ENCODE measurements around the gene GSS.

GSS gene

DNA sequence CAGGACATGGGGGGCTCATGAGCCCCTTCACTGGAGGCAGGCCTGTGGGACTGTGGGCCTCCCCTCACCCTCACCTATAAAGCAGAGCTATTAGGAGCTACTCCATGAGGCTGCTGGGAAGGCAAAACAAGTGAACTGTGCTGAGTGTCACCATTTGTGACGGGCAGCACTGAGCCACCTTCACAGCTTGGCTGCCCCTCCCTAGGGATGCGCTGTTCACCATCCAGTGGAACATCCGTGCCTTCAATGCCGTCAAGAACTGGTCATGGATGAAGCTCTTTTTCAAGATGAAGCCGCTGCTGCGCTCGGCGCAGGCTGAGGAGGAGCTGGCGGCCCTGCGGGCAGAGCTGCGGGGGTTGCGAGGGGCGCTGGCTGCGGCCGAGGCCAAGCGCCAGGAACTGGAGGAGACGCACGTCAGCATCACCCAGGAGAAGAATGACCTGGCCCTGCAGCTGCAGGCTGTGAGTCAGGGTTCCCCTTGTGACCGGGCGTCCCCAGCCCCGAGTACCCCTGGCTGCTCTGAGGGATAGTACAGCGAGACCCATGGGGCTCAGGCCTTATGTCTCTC is 38.4 kb upstream of the GSS start:
- no peak overlapping the region for H3K4me3 ChIP-seq (ENCODE audit: low read depth, low read length)
- H3K4me2 ChIP-seq (ENCODE audit: low read length), result no peak overlapping the region
- H3K9me3 ChIP-seq (ENCODE audit: control insufficient read depth, low read length), result no peaks in the 10 kb centered on the region
- H3K27ac ChIP-seq, result no peak overlapping the region
- TF ChIP-seq CTCF (IDR thresholded peaks at IDR 0.05), result no peak
- H3K4me1 ChIP-seq, result no peaks in the 10 kb centered on the region
- H3K27me3 ChIP-seq (ENCODE audit: control insufficient read depth, insufficient read depth, low read length), result no peaks in the 10 kb centered on the region
- H3K9ac ChIP-seq, result no peak overlapping the region
- H2AFZ ChIP-seq, result no peak overlapping the region
- H3K36me3 ChIP-seq (ENCODE audit: control insufficient read depth, insufficient read depth, low read length), result no peaks in the 10 kb centered on the region
- no peaks in the 10 kb centered on the region for H3K79me2 ChIP-seq

GRCh38 chr20:34992751-34993417 is 37.3 kb upstream of the GSS start:
- H3K4me2 ChIP-seq (ENCODE audit: low read length), result no peak overlapping the region
- no peak for TF ChIP-seq CTCF (IDR thresholded peaks at IDR 0.05)
- no peaks in the 10 kb centered on the region for H3K36me3 ChIP-seq (ENCODE audit: control insufficient read depth, insufficient read depth, low read length)
- H3K4me1 ChIP-seq, result no peaks in the 10 kb centered on the region
- H3K9me3 ChIP-seq (ENCODE audit: control insufficient read depth, low read length), result no peaks in the 10 kb centered on the region
- H3K27me3 ChIP-seq (ENCODE audit: control insufficient read depth, insufficient read depth, low read length), result no peaks in the 10 kb centered on the region
- no peak overlapping the region for H3K4me3 ChIP-seq (ENCODE audit: low read depth, low read length)
- no peak overlapping the region for H3K9ac ChIP-seq
- no peak overlapping the region for H2AFZ ChIP-seq
- no peaks in the 10 kb centered on the region for H3K79me2 ChIP-seq
- no peak overlapping the region for H3K27ac ChIP-seq

GRCh38 chr20:34990661-34991214 is 35.1 kb upstream of the GSS start:
- Histone ChIP-seq H3K79me2 (no peaks in the 10 kb centered on the region), H2AFZ (no peak overlapping the region), H3K9me3 (ENCODE audit: control insufficient read depth, low read length) (no peaks in the 10 kb centered on the region), H3K27ac (no peak overlapping the region), H3K27me3 (ENCODE audit: control insufficient read depth, insufficient read depth, low read length) (no peaks in the 10 kb centered on the region), H3K4me3 (ENCODE audit: low read depth, low read length) (no peak overlapping the region), H3K36me3 (ENCODE audit: control insufficient read depth, insufficient read depth, low read length) (no peaks in the 10 kb centered on the region), H3K4me1 (no peaks in the 10 kb centered on the region), H3K4me2 (ENCODE audit: low read length) (no peak overlapping the region), H3K9ac (no peak overlapping the region)
- TF ChIP-seq CTCF (IDR thresholded peaks at IDR 0.05), result no peak

DNA sequence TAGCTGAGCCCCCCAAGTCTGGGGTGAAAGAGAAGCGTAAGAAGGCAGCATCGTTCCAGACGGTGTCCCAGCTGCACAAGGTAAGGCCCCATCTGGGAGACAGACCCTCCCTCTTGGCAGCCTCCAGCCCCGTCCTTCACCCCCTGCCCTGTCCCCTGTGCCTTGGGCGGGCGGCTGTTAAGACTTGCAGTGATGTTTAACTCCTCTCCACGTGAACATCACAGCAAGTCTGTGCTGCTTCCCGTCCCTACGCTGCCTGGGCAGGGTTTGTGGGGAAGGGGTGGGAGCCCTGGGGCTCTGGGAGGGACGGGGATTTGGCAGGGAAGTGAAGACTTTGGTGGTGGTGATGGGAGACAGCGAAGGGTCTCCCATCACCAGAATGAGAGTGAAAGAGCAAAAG is 34.6 kb upstream of the GSS start:
- no peak for TF ChIP-seq CTCF (IDR thresholded peaks at IDR 0.05)
- no peaks in the 10 kb centered on the region for H3K9me3 ChIP-seq (ENCODE audit: control insufficient read depth, low read length)
- H3K4me2 ChIP-seq (ENCODE audit: low read length), result no peak overlapping the region
- H3K27ac ChIP-seq, result no peak overlapping the region
- no peaks in the 10 kb centered on the region for H3K36me3 ChIP-seq (ENCODE audit: control insufficient read depth, insufficient read depth, low read length)
- H3K27me3 ChIP-seq (ENCODE audit: control insufficient read depth, insufficient read depth, low read length), result no peaks in the 10 kb centered on the region
- no peak overlapping the region for H2AFZ ChIP-seq
- H3K9ac ChIP-seq, result no peak overlapping the region
- no peak overlapping the region for H3K4me3 ChIP-seq (ENCODE audit: low read depth, low read length)
- no peaks in the 10 kb centered on the region for H3K4me1 ChIP-seq
- H3K79me2 ChIP-seq, result no peaks in the 10 kb centered on the region

DNA sequence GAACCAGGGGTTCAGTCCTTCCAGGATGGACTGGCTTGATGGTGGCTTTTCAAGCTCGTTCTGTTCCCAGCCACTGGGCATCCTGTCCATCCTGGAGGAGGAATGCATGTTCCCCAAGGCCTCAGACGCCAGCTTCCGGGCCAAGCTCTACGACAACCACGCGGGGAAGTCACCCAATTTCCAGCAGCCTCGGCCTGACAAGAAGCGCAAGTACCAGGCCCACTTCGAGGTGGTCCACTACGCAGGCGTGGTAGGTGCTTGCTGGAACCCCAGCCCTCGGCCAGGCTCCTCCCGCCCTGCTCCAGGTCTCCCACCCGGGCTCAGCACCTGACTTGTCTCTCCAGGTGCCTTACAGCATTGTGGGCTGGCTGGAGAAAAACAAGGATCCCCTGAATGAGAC is 34.1 kb upstream of the GSS start:
- Histone ChIP-seq H3K27me3 (ENCODE audit: control insufficient read depth, insufficient read depth, low read length) (no peaks in the 10 kb centered on the region), H3K4me3 (ENCODE audit: low read depth, low read length) (no peak overlapping the region), H3K4me1 (no peaks in the 10 kb centered on the region), H3K36me3 (ENCODE audit: control insufficient read depth, insufficient read depth, low read length) (no peaks in the 10 kb centered on the region), H3K9me3 (ENCODE audit: control insufficient read depth, low read length) (no peaks in the 10 kb centered on the region), H3K79me2 (no peaks in the 10 kb centered on the region), H3K4me2 (ENCODE audit: low read length) (no peak overlapping the region), H3K9ac (no peak overlapping the region), H3K27ac (no peak overlapping the region), H2AFZ (no peak overlapping the region)
- no peak for TF ChIP-seq CTCF (IDR thresholded peaks at IDR 0.05)
